ENCODE measurements around the gene IGHMBP2. TPM values are rescaled to one million over a fixed set of nuclear protein-coding genes. Genes with fewer than 3 reads are reported as not detected.

Gene IGHMBP2
- total RNA-seq, 1 experiment from 2014 or later = 24.0 TPM

GRCh38 chr11:68865241-68865640 lies 38.5 kb upstream of the IGHMBP2 start:
- H4K8ac ChIP-seq (replicated peaks; ENCODE audit: insufficient read length, low read depth, low read length) = no peak overlapping the region
- no peak overlapping the region for H3K27ac ChIP-seq (ENCODE audit: insufficient read length, low read depth, low read length)
- no CpG with 5 or more reads among the region's 11 CpGs for WGBS (ENCODE audit: extremely low coverage, insufficient read length, low lambda C conversion rate)
- no peak overlapping the region for H3K4ac ChIP-seq (ENCODE audit: low read depth, low read length)
- H3K79me1 ChIP-seq (ENCODE audit: insufficient read depth, low read depth, low read length, poor library complexity, severe bottlenecking) = no peaks in the 10 kb centered on the region
- no peak overlapping the region for H2BK120ac ChIP-seq (ENCODE audit: low read depth, low read length, poor library complexity, severe bottlenecking)
- no peaks in the 10 kb centered on the region for H3K79me2 ChIP-seq (ENCODE audit: insufficient read depth, low read length)
- H3K4me2 ChIP-seq (ENCODE audit: insufficient read depth, insufficient read length, low read length) = no peak overlapping the region
- H2BK20ac ChIP-seq (ENCODE audit: low read depth, low read length, poor library complexity, severe bottlenecking) = no peak overlapping the region
- no peak overlapping the region; the same call in 1 of the 2 replicates for H3K14ac ChIP-seq (ENCODE audit: insufficient read depth, low read length)
- Mint-ChIP-seq H3K36me3 (ENCODE audit: insufficient read depth in 1 of 3, low read depth in 3 of 3) (peaks cover 1 to 8% (median 5%) of the 10 kb centered on the region in 3 experiments; a peak in 4 of 7 replicates), H3K27ac (no peak overlapping the region), H3K27me3 (ENCODE audit: low read depth) (peaks cover 18% of the 10 kb centered on the region), H3K4me1 (peaks cover 22 to 33% of the 10 kb centered on the region in 2 experiments), H3K9me3 (peaks cover 11 to 12% of the 10 kb centered on the region in 2 experiments; a peak in 4 of 5 replicates), H3K4me3 (no peak overlapping the region)
- no peak overlapping the region for H4K5ac ChIP-seq (ENCODE audit: insufficient read length, low read depth, low read length)
- H2BK12ac ChIP-seq (ENCODE audit: insufficient read length, low read depth, low read length) = no peak overlapping the region
- H3K27me3 ChIP-seq (ENCODE audit: insufficient read depth, low read length) = no peaks in the 10 kb centered on the region
- H2AK5ac ChIP-seq (ENCODE audit: insufficient read length, low read length) = no peak overlapping the region
- H2BK5ac ChIP-seq (ENCODE audit: insufficient read length, low read length) = no peak overlapping the region
- no peak overlapping the region for H3K23ac ChIP-seq (ENCODE audit: insufficient read length, low read depth, low read length)
- H2AFZ ChIP-seq (ENCODE audit: low read length) = no peak overlapping the region
- no peak overlapping the region for H3K9ac ChIP-seq (ENCODE audit: extremely low read depth, insufficient read length, low read length)
- TF ChIP-seq CTCF (conservative IDR thresholded peaks at IDR 0.05) = no peak
- H3T11ph ChIP-seq (ENCODE audit: low read length) = no peak overlapping the region
- H3K18ac ChIP-seq (ENCODE audit: insufficient read length, low read depth, low read length) = no peak overlapping the region
- H4K20me1 ChIP-seq (ENCODE audit: control insufficient read depth, insufficient read depth, insufficient read length) = no peaks in the 10 kb centered on the region
- H3K56ac ChIP-seq (ENCODE audit: insufficient read length, low read depth, low read length) = no peak overlapping the region
- H3K9me3 ChIP-seq (ENCODE audit: control insufficient read depth, low read depth, low read length) = no peaks in the 10 kb centered on the region
- no peaks in the 10 kb centered on the region; the same call in 1 of the 2 replicates for H3K4me1 ChIP-seq (ENCODE audit: insufficient read depth, low read length)
- DNase-seq = no peak
- H3K23me2 ChIP-seq (ENCODE audit: insufficient read length, low read depth, low read length, poor library complexity, severe bottlenecking) = no peaks in the 10 kb centered on the region
- no peak overlapping the region for H2BK15ac ChIP-seq (ENCODE audit: low read depth, low read length)
- H4K91ac ChIP-seq (ENCODE audit: insufficient read length, low read depth, low read length) = no peak overlapping the region
